ENCODE results near the gene OR52J3.
"Not testable (repeated sequence)": the region's sequence is repeated elsewhere in the genome, so short reads cannot be mapped to it uniquely, and the experiment has no call there.

OR52J3 gene
- total RNA-seq: 0 reads per million in 4 experiments

DNA sequence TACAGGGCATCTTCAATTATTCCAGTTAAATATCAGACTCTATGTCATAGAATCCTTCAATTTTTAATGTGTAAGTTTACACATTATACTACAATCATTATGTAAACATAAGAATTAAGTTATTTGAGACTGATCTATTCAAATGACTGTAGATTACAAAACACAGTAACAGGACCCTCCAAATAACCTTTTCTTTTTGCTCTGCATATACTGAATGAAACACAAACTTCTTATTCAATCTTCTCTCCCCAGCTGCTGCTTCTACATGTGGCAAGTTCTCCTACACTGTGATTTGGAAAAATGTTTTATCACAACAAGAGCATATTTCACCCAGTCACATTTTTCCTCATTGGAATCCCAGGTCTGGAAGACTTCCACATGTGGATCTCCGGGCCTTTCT lies at the start of gene OR52J3:
TSS of gene OR52J3 (plus strand) at position 301 of the 400 bp plus-strand sequence. CDS start at position 301, 0 bp downstream.
- DNase-seq: no peak

DNA sequence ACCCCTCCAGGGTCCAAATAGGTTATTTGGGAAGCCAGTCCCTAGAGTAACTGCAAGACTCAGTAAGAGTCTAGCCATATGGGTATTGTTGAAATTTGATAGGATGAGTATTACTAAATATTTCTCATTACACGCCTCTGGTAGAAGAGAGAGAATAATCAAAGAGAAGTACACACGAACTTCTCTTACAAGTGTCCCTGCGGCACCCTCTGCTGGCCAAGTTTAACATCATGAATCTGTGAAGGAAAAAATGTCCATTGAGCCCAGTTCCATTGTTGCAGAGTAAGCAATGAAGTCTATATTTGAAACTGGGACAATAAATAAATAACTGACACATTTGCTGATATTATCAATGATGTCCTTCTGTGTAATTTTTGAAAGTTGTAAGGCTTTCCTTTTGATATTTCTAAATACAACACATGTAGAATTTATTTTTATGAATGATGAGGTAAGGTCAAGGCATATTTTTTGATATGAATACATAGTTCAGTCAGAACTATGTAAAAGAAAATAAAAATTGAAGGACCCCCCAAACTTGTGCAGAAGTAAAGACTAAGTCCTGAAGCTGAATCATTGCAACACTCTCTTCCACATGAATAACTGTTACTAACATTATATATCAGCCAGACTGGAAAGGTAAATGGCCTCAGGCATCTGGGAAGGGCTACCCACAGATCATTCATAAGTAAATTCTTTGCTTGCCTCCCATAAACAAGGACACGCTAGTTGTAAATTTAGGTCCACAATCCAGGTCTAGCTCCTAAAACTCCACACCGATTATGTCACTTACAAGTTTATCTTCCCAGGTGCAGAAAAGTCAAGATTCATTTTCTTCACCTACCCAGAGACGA lies 41.7 kb upstream of the OR52J3 start:
- DNase-seq: no peak

DNA sequence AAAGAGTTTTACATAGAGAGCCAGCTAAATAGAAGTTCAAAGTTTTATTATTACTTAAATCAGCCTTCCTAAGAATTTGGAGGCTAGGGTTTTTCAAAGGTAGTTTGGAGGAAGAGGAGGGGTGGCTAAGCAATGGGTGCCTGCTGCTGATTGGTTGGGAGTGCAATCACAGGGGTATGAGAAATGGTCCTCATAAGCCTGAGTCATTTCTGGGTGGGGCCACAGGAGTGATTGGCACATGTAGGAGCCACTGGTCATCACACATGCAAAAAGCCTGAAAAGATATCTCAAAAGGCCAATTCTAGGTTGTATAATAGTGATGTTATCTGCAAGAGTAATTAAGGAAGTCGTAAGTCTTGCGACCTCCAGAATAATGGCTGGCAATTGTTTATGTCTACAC lies 38.8 kb upstream of the OR52J3 start:
- no peak for DNase-seq

DNA sequence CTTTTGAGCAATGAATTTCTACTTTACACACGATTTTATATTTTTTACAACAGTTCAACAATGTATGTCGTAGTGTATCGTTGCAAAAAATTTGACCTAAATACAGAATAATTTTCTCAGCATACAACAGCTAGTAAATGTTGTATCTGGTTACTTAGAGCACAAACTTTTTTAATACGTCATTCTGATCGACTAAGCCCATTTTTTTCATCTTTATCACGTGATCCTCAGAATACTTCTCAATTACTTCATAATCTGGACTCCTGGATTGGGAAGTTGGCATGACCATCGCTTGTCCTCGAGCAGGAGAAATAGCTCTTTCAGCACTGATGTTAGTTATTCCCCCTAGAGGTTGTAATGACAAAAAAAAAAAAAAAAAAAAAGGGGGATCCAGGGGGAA lies 35.1 kb upstream of the OR52J3 start:
- DNase-seq: no peak

DNA sequence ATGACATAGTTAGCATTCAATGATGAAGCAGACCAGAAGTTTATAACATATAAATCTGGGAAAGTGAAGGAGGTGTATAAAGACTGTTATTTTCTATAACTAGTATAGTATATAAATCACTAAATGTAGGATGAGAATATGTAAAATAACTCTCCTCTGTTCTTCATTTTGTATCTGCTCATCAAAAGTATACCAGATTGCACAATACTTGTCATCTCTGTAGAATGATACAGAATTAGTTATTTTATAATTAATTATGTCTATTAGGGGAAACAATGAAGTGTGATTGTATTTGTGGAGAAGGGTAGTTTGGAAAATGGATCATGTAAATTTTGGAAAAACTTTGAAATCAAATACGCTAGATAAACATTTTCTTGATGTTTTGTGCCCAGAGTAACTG lies 33.3 kb upstream of the OR52J3 start:
- no peak for DNase-seq

DNA sequence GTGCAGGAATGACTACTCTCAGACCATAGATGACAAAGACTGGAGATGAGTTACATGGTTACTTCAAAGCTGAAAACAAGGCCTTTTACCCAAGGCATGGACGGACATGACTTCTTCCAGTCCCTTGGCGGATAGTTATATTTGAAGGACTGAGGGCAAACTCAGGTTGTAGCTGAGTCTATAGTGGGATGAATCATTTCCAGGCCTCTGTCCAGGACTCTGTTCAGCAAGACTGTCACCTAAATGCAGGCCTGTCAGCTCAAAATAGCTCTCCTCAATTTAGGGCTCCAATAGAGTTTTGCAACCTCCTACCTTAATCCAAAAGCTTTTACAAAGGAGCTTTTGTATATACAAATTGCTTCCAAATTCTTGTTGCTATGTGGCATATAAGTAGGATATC lies 24.3 kb upstream of the OR52J3 start:
- no peak for DNase-seq

DNA sequence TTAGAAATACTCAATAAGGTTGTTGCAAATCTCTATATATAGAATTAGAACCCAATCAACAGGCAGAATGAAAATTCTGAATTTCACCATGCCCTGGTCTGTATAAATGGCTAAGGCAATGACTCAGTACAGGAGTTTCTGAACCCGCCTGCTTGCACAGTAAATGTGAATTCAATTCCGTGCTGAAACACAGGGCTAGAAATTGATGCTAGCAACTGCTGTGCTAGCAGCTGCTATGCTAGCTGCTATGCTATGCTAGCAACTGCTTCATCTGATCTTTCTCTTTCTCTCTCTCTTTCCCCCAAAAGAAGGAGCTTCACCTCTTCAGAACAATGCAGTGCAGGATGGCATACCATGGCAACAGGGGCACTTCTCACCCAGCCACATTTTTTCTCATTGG lies 9.7 kb upstream of the OR52J3 start:
- no peak for DNase-seq

DNA sequence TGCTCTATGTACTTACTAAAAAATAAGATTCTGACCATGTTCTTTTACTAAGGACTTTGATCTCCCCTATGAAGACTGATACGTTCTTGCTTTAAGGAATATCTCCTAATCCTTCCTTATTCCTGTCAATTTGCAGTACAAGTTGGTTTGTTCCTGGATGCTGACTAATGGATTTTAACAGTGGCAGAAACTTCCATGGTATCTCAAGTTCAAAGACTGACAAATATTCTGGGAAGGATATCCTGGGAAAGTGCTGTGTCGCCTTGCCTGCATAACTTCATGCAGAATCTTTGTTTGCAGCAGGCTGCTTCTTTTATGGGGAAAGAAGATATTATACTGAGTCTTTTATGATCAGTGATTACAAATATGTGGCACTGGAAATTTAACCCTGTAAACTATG lies 8.4 kb upstream of the OR52J3 start:
- DNase-seq: no peak

DNA sequence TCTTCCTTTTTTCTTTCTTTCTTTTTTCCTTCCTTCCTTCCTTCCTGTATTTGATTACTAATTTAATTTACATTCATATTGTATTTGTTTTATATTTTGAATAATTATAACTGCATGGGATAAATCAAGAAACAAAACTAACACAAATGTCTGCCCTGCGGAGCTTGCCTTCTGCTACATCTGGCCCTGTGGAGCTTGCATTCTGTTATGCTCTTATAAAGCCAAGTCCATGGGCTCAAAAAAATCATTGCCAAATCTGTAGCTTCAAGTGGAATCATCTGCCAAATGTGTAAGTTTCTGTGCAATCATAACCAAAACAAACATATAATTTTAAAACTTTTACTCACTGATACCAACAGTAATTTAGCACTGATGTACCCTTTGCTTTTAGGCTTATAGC lies 8.0 kb upstream of the OR52J3 start:
- DNase-seq: no peak

DNA sequence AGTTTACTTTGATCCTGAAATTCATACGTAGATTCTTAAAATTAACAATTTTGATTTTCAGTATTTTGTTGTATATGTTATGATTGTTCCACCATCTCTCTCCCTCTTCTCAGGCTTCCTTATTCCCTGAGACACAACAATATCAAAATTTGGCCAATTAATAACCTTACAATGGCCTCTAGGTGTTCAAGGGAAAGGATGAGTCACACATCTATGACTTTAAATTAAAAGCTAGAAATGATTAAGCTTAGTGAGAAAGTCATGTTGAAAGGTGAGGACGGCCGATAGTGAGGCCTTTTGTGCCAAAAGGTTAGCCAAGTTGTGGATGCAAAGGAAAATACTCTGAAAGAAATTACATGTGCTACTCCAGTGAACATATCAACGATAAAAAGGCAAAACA lies 5.5 kb upstream of the OR52J3 start:
- no peak for DNase-seq

DNA sequence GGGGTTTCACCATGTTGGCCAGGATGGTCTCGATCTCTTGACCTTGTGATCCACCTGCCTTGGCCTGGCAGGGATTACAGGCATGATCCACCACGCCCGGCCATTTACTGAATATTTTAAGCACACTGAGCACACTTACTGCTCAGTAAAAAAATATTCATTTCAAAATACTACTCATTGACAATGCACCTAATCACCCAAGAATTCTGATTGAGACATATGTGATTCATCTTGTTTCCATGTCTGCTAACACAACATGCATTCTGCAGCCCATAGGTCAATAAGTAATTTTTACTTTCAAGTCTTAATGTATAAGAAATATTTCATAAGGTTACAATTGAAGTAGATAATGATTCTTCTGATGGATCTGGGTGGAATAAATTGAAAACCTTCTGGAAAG lies 4.2 kb upstream of the OR52J3 start:
- DNase-seq: no peak

DNA sequence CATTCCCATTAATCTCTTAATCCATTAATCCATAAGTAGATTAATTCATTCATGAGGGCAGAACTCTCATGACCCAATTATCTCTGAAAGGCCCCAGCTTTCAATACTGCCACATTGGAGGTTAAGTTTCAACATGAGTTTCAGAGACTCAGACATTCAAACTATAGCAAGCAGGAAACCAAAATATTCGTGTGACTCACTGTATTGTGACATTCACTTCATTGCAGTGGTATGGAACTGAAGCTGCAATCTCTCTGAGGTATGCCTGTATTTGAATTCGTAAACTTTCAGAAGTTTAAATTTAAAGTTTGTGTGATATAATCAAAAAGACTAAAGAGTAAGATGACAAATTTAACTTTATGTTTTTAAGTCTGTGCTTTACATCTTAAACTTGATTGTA lies 2.9 kb upstream of the OR52J3 start:
- no peak for DNase-seq

DNA sequence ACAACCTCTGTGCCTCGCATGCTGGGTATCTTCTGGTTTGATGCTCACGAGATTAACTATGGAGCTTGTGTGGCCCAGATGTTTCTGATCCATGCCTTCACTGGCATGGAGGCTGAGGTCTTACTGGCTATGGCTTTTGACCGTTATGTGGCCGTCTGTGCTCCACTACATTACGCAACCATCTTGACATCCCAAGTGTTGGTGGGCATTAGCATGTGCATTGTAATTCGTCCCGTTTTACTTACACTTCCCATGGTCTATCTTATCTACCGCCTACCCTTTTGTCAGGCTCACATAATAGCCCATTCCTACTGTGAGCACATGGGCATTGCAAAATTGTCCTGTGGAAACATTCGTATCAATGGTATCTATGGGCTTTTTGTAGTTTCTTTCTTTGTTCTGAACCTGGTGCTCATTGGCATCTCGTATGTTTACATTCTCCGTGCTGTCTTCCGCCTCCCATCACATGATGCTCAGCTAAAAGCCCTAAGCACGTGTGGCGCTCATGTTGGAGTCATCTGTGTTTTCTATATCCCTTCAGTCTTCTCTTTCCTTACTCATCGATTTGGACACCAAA lies 516 bp downstream of the OR52J3 start:
- DNase-seq: no peak

DNA sequence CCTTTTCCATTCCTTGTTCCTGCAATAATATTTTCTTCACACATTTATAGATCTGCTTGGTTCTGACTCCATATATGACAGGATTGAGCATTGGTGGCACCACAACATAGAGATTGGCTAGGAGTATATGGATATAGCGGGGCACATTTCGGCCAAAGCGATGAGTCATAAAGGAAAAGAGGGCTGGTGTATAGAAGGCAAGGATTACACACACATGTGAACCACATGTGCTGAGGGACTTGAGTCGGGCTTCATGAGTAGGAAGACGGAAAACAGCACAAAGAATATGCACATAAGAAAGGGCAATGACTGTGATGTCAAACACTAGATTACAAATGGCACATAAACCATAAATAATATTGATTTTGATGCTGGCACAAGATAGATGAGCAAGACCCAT lies 12.4 kb downstream of the OR52J3 start:
- DNase-seq: not testable (repeated sequence)

DNA sequence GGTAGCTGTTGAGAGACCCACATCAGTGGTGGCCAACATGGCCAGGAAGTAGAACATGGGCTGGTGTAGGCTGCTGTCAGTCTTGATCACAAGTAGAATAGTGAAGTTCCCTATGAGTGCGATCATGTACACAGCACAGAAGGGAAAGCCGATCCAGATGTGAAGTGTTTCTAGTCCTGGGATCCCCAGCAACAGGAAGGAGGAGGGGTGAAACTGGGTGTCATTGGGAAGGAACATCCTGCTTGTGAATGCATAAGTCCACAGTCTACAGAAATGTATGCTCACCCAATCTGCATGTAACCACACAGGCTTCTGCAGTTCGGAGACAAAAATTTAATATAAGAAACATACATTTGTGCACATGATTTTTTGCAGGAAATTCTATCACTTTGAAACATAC lies 13.1 kb downstream of the OR52J3 start, which contains the start of gene OR52E2:
TSS of gene OR52E2 (minus strand) at position 237 of the 400 bp plus-strand sequence. CDS start at position 237, 0 bp downstream.
- no peak for DNase-seq

DNA sequence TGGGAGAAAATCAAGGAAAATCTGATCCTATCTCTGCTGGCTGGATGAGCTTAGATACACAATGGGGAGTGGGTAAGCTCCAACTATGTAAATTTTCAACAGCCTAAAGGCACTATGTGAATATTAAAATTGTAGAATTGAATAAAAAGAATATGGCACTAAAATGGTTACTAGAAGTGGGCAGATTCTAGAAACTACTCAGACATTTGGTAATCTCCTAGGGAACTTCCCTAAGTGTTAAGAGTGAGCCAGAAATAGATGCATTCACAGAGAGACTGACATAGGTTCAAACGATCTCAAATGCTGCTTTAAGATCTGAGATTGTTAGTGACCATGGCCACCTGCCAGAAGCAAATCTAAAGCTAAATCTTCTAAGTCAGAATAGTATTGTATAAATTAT lies 18.7 kb downstream of the OR52J3 start:
- DNase-seq: no peak

DNA sequence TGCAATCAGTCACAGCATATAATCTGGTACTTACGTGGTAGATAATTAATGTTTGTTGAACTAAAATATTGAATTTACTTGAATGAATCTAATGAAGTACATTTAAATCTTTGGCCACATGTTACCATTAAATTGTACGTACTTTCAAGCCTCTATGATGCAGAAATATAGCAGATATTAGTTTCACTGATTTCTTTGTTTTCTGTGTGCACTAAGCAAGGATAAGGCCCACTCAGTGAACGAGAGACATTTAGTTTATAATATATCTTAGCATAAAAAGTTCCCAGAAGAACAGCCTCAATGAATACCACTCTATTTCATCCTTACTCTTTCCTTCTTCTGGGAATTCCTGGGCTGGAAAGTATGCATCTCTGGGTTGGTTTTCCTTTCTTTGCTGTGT lies 22.9 kb downstream of the OR52J3 start, which contains the start of gene OR52E1:
TSS of gene OR52E1 (plus strand) at position 301 of the 400 bp plus-strand sequence.
- DNase-seq: no peak

DNA sequence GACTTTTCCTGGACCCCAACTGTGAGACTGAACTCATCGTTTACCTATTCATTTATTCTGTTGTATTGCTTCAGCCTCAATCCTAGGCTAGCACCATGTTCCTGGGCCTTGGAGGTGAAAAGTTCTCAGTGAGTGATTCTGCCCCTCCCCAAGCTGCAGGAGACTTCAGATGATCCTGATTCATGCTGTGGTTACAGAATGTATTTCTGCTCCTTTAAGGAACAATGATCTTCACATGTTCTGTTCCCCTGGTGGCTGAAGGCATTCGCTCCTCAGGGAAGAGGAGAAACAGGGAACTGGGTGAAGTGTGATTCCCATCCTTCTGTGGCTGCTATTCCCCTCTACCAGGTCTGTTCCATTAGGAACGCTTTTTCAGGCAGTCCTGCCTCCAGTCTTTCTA lies 25.5 kb downstream of the OR52J3 start:
- no peak for DNase-seq

DNA sequence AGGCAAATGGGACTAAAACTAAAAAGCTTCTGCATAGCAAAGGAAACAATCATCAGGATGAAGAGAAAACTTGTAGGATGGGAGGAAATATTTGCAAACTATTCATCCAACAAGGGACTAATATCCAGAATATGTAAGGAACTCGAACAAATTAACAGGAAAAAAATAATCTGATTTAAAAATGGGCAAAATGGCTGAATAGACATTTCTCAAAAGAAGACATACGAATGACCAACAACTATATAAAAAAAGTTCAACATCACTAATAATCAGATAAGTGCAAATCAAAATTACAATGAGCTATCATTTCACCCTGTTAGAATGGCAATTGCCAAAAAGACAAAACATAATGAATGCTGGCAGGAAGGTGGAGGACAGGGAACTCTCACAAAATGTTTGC lies 35.1 kb downstream of the OR52J3 start:
- no peak for DNase-seq

DNA sequence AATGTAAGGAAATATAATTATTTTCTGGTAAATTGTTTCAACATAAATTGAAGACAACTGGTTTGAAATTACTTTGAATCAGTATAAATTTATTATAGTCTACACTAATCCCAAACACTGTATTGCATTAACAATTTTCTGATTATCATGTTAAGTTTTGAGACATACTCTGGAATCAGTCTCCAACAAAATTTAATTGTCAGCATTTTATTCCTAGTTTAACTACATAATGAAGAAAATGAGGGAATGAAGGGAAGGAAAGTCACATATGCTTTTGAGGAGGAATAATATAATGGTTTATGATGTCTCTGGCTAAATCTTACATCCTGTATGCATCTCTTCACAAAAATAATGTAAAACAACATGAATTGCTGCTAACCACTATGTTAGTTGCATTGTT lies 37.3 kb downstream of the OR52J3 start:
- no peak for DNase-seq

DNA sequence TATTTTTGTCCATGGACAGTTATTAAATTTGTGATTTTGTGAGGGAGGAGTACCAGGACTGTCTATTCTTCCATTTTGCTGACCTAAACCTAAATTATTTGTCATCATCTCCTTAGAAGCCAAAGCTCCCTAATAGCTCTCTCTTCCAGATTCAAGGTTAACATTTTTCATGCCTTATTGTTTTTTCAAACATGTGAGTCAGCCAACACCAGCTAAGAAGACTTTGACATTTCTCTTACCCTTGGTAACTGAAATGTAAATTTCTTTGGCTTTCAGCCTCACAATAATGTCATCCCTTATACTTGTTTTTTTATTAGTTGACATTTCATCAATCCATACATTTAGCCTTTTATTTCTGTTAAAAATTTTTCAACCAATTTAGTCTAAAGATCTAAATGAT lies 42.2 kb downstream of the OR52J3 start:
- no peak for DNase-seq

DNA sequence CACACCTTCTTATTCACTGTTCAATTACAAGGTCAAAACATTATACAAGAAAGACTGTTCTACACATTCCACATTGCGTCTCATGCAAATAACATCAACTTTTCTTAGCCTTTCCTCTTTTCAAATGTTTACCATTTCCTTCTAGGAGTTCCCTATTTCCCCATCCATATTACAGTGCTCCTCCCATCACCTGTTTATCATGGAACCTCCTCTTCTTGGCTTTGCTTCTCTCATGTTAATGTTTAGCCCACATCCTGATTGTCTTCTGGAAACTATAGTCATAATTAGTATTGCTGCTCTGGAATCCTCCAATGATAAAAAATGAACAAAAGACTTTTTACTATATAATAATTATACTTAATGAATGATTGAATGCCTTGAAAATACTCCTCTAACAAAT lies 44.3 kb downstream of the OR52J3 start:
- no peak for DNase-seq

DNA sequence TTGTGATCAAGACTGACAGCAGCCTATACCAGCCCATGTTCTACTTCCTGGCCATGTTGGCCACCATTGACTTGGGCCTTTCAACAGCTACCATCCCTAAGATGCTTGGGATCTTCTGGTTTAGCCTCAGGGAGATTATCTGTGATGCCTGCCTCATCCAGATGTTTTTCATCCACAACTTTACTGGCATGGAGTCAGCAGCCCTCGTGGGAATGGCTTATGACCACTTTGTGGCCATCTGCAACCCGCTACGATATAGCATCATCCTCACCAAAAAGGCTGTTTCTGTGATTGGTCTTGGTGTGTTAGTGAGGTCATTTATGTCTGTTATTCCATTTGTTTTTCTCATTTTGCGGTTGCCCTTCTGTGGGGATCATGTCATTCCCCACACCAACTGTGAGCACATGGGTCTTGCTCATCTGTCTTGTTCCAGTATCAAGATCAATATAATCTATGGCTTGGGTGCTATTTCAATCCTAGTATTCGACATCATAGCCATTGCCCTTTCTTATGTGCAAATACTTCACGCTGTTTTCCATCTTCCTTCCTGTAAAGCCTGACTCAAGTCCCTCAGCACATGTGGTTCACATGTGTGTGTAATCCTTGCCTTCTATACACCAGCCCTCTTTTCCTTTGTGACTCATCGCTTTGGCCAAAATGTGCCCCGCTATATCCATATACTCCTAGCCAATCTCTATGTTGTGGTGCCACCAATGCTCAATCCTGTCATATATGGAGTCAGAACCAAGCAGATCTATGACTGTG lies 46.7 kb downstream of the OR52J3 start:
- no peak for DNase-seq

DNA sequence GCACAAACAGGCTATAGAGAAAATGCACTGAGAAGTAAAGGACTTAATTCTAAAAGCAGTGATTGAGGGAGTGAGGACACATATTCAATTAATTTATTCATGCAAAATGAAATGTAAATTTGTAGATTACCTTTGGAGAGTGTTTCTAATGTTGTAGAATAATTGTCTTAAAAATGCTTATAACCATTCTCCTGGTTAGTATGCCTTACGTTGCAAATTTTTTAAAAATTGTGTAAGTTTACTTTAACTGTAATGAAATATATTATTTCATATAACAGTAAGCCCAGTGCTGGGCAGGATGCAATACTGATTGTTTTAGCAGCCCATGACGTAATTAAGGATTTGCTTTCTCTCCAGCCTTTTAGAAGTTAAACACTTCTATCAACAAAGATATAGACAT lies 49.7 kb downstream of the OR52J3 start:
- no peak for DNase-seq
